HG02588 (cell line): ENCODE data around the gene PRR23C.
"Not testable (repeated sequence)": the region's sequence is repeated elsewhere in the genome, so short reads cannot be mapped to it uniquely, and the experiment has no call there.

Source experiments
- ATAC-seq: cut with Tn5 transposase; IDR thresholded peaks from one replicate; pipeline ENCODE4 v1.9.1; 2021; ENCODE audit warnings: mild to moderate bottlenecking, moderate library complexity; ENCODE audit not compliant: unreplicated experiment

Gene PRR23C

DNA sequence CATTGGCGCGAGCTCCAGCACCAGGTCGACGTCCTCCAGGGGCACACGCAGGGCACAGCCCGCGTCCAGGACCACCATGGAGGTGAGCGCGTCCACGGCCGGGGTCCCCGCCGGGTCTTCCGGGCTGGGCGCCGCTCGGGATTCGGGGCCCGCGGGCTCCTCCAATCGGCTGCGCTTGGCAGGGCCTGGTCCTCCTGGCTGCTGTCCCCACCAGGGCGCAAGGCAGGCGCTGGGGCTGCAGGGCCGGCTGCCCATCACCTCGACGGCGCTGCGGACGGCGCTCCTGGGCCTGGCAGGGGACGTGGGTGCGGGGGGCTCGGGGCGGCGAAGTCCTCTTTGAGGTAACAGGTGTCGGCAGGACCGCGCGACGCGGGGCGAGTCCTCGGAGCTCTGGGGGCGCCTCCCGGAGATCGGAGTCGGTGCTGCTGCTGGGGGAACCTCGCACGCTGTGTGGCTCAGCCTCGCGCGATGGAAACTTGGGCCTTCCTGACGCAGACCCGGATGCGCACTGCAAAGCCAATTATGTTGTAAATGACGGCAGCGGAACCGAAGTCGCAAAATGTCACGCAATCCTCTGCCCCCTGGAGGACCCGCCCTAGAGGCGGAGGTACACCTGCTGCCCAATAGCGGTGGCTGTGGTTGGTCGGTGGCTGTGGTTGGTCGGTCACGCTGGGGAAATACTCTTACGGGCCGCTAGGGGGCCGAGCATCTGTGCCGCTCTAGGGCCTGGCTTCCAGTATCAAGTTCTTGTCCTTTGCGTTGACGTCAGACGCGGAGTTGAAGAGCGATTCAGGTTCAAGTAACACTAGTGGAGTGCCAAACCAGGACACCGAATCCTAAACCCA lies at the start of gene PRR23C:
PRR23C (minus strand) TSS at position 527 of the 845 bp plus-strand sequence; CDS start at position 255, 272 bp downstream.
- ATAC-seq = no peak

DNA sequence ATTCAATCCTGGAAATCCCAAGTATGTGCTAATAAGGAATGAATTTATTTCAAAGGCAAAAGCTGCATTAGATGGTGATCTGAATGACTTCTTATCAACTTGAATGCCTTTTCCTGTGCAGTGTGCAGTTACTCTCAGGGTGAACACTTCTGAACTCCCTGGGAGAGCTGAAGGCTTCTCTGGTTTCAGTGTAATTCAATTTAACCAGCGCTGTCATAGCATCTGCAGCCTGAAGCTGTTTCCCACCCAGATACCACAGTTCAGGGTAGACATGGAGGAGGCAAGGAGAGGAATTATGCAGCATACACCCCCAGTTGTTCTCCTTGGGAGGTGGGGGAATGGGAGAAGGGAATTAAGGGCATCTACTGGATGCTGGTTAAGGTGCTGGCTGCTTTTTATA lies 49.1 kb upstream of the PRR23C start:
- ATAC-seq = no peak

DNA sequence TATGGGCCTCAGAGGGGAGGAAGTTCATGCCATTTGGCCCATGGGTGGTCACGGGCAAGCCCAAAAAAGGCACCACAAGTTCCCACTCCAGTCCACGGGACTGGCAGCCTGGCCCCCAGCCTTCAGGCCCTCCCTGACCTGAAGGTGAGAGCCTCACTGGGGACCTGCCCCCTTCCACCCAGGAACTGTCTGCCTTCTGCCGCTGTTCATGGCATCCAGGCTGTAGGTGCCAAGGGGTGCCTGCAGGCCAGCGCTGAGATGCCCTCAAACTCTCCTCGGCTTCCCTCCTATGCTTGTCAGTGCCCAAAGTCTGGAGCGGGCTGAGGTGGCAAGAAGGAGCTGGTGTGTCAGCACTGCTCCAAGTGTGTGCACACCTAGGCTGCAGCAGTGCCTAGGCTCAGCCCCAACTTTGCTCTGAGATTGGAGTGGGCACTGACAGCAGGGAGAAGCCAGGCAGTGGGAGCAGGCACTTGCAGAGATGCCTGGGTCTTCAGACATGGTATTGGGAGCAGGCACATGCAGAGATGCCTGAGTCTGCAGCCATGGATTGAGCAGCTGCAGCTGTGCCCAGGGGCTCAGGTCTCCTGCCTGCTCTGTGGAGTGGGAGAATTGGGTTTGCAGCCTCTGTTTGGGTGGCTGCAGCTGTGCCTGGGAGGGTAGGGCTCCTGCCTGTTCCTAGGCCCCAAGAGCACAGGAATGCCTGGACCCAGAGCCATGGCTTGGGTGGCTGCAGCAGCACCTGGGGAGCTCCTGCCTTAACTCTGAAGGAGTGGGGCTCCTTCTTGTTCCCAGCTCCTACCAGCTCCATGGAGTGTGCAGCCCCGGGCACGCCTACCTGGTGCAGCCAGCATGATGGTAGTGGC lies 44.0 kb upstream of the PRR23C start:
- ATAC-seq = no peak

DNA sequence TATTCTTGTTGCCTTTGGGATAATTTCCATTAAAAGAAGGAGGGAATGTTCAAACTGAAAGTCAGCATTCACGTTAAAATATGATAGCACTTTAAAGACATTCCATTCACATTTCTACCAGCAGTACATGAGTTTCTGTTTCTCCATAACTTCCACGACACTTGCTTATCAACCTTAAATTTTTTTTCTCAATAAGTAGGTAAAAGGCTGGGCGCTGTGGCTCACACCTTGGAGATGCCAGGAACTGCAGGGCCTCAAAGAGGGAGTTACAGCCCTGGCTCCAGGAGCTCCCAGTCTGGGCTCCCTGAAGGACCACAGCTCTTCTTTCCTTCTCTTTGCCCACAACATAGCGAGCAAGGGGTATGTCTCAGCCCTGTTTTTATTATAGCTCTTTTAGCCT lies 42.9 kb upstream of the PRR23C start:
- ATAC-seq = no peak

DNA sequence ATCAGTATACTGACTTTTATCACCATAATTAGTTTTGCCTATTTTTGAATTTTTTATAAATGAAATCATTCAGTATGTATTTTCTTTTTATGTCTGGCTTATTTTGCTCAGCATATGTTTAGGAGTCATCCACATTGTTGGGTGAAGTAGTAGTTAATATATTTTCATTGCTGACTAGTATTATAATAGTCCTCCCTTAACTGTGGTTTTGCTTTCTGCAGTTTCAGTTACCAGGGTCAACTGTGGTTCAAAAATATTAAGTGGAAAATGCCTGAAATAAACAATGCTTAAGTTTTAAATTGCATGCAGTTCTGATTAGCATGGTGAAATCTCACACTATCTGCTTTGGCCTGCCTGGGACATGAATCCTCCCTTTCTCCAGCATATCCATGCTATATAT lies 39.5 kb upstream of the PRR23C start:
- ATAC-seq = no peak

DNA sequence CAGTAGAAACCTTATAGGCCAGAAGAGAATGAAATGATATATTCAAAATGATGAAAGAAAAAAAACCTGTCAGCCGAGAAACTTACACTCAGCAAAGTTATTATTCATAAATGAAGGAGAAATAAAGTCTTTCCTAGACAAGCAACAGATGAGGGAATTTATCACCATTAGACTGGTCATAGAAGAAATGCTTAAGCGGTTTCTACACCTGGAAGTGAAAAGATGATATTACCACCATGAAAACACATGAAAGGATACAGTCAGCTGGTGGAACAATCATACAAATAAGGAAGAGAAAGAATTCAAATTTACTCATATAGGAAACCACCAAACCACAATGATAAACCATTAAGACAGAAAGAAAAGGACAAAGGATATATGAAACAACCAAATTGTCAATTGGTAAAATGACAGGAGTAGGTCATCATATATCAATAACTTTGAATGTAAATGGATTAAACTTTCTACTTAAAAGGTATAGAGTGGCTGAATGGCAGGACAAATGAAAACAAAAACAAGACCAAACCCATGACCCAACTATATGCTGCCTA lies 29.9 kb upstream of the PRR23C start:
- no peak for ATAC-seq

DNA sequence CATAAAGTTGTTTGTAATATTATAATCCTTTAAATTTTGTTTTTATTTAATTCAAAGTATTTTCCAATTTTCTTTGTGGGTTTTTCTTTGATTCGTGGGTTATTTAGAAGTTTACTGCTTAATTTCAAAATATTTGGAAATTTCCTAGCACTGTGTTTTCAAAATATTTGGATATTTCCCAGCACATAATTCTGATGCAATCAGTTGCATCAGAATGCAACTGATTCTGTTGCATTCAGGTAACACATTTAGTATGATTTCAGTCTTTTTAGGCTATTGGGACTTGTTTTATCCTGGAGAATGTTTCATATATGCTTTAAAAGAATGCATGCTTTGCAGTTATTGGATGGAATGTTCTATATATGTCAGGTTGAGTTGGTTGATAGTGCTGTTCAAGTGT lies 18.2 kb upstream of the PRR23C start:
- no peak for ATAC-seq

DNA sequence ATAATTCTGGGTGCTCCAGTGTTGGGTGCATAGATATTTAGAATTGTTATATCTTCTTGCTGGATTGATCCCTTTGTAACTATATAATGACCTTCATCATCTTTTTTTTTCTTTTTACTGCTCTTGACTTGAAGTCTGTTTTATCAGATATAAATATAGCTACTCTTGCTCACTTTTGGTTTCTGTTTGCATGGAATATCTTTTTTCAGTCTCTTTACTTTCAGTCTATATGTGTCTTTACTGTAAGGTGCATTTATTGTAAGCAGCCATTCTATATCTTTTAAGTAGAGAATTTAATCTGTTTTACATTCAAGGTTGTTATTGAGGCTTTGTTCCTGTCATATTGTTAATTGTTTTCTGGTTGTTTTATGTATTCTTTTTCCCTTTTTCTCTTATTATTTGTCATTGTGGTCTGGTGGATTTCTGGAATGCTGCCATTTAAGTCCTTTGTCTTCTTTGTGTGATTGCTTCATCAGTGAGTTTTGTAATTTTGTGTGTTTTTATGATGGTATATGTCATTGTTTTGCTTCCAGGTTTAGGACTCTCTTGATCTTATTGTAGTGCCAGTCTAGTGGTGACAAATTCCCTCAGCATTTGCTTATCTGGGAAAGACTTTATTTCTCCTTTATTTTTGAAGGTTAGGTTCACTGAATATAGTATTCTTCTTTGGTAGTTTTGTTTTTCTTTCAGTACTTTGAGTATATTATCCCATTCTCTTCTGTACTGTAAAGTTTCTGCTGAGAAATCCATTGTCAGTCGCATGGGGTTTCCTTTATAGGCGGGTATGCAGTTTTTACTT lies 8.3 kb upstream of the PRR23C start:
- no peak for ATAC-seq

DNA sequence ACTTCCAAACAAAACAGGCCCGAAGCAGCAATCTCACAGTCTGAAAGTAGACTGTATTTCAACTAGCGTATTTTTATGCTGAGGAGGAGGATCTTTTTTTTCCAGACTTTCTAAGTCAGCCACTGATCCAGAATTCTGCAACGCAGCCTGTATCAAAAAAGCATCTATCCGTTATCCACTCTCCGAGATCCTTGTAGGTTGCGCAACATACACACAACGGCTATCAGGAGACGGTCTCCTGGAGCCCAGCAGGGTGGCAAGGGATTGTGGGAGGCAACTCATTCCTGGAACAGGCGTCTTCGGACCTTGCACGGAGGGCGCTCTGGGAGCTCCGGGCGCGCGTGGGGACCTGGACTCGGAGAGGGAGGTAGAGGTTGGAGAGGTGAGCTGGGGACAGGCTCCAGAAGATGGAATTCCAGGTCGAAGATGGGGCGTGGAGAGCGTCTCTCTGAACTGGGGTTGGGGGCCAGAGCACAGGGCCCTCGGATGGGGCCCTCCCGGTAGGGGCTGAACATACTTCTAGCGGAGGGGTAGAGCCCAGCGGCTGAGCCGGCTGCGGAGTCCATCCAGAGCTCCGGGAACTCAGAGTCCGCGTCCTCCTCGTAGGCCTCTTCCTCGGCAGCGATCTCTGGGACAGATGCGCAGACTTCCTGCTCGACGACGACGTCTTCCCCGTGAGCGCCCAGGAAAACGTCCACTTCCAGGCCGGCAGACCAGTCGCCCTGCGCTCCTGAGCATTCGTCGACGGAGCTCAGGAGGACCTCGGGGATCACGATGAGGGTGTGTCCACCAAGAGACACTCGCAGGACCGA lies 932 bp downstream of the PRR23C start:
- no peak for ATAC-seq

DNA sequence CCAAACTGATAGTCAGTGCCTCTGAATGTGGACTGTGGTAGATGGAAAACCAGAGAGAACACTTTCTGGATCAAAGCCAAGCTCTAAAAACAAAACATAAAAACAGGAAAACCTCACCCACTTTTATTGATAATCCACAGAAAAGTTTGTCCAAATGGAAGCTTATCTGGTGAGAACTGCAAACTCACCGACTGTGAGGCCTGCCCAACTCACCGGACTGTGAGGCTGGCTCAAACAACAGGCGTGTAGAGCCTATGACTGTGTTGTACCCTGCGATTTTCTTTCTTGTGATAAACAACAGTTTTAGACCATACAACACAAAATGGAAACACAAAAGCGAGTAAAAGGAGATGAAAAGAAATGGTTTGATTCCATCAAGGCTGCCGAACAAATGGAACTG lies 7.2 kb downstream of the PRR23C start:
- ATAC-seq = no peak

DNA sequence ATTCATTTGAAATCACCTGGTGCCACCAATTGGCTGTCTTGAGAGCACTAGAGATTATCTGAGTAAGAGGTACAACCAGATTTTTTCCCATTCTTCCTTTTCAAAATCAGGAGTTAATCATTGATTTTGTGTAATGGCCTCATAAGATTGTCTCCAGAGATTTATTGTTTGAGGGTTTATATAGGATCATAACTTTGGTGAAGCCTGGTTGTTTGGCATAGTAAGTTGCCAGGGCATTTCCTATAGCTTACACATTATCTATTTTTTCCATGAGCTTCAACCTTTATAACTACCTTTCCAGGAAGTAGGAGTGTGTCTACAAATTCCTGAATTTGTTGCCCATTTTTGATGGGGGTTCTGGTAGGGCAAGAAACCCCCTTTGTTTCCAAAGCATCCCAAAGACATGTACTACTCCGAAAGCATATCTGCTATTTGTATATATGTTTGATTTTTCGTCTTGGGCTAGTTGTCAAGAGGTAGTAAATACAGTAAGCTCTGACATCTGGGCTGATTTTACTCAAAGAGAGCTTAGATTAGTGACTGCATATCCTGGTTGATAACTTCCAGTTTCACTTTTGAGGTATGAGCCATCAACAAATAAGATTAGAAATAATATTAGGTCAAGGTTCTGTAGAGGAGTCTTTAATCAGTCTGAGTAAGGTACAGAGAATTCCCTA lies 12.2 kb downstream of the PRR23C start:
- ATAC-seq = no peak

DNA sequence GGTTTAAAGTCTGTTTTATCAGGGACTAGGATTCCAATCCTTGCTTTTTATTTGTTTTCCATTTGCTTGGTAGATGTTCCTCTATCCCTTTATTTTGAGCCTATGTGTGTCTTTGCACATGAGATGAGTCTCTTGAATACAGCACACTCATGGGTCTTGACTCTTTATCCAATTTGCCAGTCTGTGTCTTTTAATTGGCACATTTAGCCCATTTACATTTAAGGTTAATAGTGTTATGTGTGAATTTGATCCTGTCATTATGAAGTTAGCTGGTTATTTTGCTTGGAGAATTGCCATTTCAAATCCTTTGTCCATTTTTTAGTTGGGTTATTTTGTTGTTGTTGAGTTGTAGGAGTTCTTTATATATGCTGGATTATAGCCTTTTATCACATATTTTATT lies 14.1 kb downstream of the PRR23C start:
- ATAC-seq = not testable (repeated sequence)

DNA sequence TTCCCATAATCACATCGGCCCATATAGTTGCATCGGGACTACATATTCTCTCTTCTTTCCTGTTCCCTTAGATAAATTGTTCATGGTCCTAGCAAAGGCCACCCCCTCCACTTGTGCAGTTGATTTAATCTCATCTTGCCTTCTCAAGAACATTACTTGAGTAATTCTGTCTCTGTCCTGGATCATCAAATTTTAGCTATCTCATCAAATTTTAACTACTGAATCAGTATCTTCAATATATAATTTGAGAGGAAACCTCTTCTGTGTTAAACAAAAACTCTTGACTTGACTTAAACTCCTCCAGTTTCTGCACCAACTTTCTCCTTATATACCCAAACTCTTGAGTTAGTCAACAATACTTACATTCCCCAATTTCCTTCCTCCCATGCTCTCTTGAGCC lies 19.7 kb downstream of the PRR23C start:
- ATAC-seq = no peak

DNA sequence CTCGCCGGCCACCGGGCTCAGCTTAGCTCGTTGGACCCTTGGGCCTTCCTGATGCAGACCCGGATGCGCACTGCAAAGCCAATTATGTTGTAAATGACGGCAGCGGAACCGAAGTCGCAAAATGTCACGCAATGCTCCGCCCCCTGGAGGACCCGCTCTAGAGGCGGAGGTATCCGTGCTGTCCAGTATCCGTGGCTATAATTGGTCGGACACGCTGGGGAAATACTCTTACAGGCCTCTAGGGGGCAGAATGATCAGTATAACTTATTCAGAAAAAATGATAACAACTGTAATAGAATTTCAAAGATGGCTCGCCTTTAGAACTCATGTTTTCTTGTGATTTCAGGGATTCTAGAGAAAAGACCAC lies 23.8 kb downstream of the PRR23C start, which contains the start of gene PRR23B:
PRR23B (minus strand) TSS at position 59 of the 367 bp plus-strand sequence. CDS start 265 bp downstream, outside the sequence.
- ATAC-seq = no peak

DNA sequence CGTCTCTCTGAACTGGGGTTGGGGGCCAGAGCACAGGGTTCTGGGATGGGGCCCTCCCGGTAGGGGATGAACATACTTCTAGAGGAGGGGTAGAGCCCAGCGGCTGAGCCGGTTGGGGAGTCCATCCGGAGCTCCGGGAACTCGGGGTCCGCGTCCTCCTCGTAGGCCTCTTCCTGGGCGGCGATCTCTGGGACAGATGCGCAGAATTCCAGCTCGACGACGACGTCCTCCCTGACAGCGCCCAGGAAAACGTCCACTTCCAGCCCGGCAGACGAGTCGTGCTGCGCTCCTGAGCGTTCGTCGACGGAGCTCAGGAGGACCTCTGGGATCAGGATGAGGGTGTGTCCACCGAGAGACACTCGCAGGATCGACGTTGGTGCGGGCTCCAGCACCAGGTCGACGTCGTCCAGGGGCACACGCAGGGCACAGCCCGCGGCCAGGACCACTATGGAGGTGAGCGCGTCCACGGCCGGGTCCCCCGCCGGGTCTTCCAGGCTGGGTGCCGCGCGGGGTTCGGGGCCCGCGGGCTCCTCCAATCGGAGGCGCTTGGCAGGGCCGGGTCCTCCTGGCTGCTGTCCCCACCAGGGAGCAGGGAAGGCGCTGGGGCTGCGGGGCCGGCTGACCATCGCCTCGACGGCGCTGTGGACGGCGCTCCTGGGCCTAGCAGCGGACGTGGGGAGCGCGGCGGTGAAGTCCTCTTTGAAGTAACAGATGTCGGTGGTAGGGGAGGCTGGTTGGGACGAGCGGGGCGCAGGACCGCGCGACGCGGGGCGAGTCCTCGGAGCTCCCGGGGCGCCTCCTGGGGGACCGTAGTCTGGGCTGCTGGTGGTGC lies 24.4 kb downstream of the PRR23C start:
- no peak for ATAC-seq

DNA sequence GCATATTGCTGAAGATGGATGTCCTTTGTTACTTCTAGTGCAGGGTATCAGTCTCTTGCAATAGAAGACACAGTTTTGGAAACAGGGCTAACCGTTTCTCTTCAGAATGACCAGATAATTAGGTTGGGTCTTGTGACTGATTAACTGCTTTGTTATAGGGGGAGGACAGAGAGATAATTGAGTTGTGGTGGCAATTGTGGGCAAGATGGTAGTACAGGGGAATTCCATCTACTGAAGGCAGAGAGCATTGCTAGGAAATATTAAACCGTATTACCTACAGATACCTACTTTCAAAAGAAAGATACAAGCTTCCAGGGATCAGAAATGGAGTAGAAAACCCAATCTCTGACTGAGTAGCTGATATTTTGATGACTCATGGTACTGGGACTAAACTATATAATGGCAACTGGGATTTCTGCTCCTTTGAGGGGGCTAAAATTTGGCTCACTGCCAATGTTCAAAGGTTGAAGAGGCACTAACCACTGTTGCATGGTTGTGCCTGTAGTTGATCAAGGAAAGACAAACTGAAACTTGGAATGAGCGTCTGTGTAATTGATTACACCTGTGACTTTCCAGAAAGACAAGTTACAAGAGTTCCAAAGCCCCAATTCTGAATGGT lies 28.2 kb downstream of the PRR23C start:
- ATAC-seq = no peak

DNA sequence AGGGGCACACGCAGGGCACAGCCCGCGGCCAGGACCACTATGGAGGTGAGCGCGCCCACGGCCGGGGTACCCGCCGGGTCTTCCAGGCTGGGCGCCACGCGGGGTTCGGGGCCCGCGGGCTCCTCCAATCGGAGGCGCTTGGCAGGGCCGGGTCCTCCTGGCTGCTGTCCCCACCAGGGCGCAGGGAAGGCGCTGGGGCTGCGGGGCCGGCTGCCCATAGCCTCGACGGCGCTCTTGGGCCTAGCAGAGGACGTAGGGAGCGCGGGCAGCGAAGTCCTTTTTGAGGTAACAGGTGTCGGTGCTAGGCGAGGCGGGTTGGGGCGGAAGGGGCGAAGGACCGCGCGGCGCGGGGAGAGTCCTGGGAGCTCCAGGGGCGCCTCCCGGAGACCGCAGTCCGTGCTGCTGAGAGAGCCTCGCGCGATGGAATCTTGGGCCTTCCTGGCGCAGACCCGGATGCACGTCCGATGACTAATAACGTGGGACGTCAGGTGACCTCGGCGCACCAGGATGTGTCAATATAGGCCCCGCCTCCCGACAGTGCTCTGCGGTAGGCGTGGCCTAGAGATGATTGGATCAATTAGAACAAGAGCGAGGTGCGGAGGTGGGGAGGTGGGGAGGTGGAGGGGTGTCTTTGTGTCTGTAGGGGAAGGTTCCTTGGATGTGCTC lies 38.5 kb downstream of the PRR23C start, which contains the start of gene PRR23A:
PRR23A (minus strand) TSS at position 218 of the 666 bp plus-strand sequence; CDS start at position 218, 0 bp downstream.
- no peak for ATAC-seq
